Hematopoietic multipotent progenitor cell treated with erythropoietin and hydrocortisone succinate and interleukin-3 and kit ligand, for 6 days (in vitro differentiated cells): Measurements from ENCODE around the gene ME2.
A peak's percentile ranks its signal among the peaks of the same experiment; 100 is the strongest.
"Not testable (repeated sequence)": the region's sequence is repeated elsewhere in the genome, so short reads cannot be mapped to it uniquely, and the experiment has no call there.

ENCODE experiments used
- DNase-seq: peaks from one replicate; pipeline ENCODE4 v3.0.0-alpha.2; 2015

Gene ME2

GRCh38 chr18:50862401-50862800 is 16.5 kb upstream of the ME2 start:
- peak; percentile 34 for DNase-seq

GRCh38 chr18:50863840-50864375 is 15.0 kb upstream of the ME2 start:
- DNase-seq = no peak

- peak; percentile 46 for DNase-seq
These were observed 12.2 kb upstream of the ME2 start for GRCh38 chr18:50866765-50867164.

- no peak for DNase-seq
These were observed 9.8 kb upstream of the ME2 start for GRCh38 chr18:50869150-50869549.

GRCh38 chr18:50870138-50870845 is 8.6 kb upstream of the ME2 start:
- no peak for DNase-seq

- no peak for DNase-seq
These were observed 7.1 kb upstream of the ME2 start for GRCh38 chr18:50871846-50872245.

GRCh38 chr18:50875966-50876536 is 2.9 kb upstream of the ME2 start:
- no peak for DNase-seq

GRCh38 chr18:50877545-50878265 is 1.2 kb upstream of the ME2 start:
- DNase-seq = peak; percentile 42

GRCh38 chr18:50879302-50880118 is 592 bp downstream of the ME2 start:
- peak; percentile 74 for DNase-seq

- DNase-seq = peak; percentile 54
These were observed 1.2 kb downstream of the ME2 start for GRCh38 chr18:50880119-50880465.

- DNase-seq = not testable (repeated sequence)
These were observed 2.0 kb downstream of the ME2 start for GRCh38 chr18:50880944-50881343.

GRCh38 chr18:50886929-50887328 is 8.0 kb downstream of the ME2 start:
- no peak for DNase-seq

GRCh38 chr18:50895350-50896045 is 16.6 kb downstream of the ME2 start:
- DNase-seq = no peak

GRCh38 chr18:50896093-50896492 is 17.2 kb downstream of the ME2 start:
- DNase-seq = no peak

GRCh38 chr18:50898919-50899318 is 20.0 kb downstream of the ME2 start:
- no peak for DNase-seq

GRCh38 chr18:50902797-50903196 is 23.9 kb downstream of the ME2 start:
- no peak for DNase-seq

GRCh38 chr18:50906843-50907242 is 27.9 kb downstream of the ME2 start:
- DNase-seq = no peak

- no peak for DNase-seq
These were observed 30.3 kb downstream of the ME2 start for GRCh38 chr18:50909261-50909660.

- DNase-seq = no peak
These were observed 32.1 kb downstream of the ME2 start for GRCh38 chr18:50911006-50911405.

GRCh38 chr18:50917021-50917420 is 38.1 kb downstream of the ME2 start:
- no peak for DNase-seq

- no peak for DNase-seq
These were observed 39.2 kb downstream of the ME2 start for GRCh38 chr18:50918153-50918552.

- no peak for DNase-seq
These were observed 45.5 kb downstream of the ME2 start for GRCh38 chr18:50924372-50924771.

GRCh38 chr18:50926521-50926920 is 47.6 kb downstream of the ME2 start:
- DNase-seq = no peak
